HepG2 (cell line): ENCODE measurements around the gene WDR47. TPM values are rescaled to one million over a fixed set of nuclear protein-coding genes. Genes with fewer than 3 reads are reported as not detected.

Experiments
- IKZF4 ChIP-seq: sonication (generic); formaldehyde crosslinking; IDR thresholded peaks from 2 replicates; pipeline ENCODE4 v1.5.1; 2020; ENCODE audit warnings: borderline replicate concordance, mild to moderate bottlenecking, low read depth, missing genetic modification reagents; ENCODE audit errors: not compliant biosample characterization
- KAT7 ChIP-seq: IDR thresholded peaks from 2 replicates; pipeline ENCODE4 v1.6.1; 2018; ENCODE audit warnings: borderline replicate concordance, missing compliant biosample characterization
- KDM5B ChIP-seq: sonication (generic); formaldehyde crosslinking; IDR thresholded peaks from 2 replicates; pipeline ENCODE4 v1.4.0; 2020; ENCODE audit warnings: missing genetic modification reagents, mild to moderate bottlenecking, borderline replicate concordance
- NAIF1 ChIP-seq: sonication (generic); formaldehyde crosslinking; IDR thresholded peaks from 2 replicates; pipeline ENCODE4 v1.5.0; 2020; ENCODE audit warnings: mild to moderate bottlenecking, missing genetic modification reagents, borderline replicate concordance
- SOX6 ChIP-seq, 2 experiments: fragments of 450-650 bp in 1 of 2; sonication (generic) in 1 of 2; formaldehyde crosslinking in 1 of 2; IDR thresholded peaks; 2 replicates each; pipeline versions ENCODE4 v1.4.0 to v1.6.1; 2017 to 2020; ENCODE audit warnings: antibody characterized with exemption in 1 of 2, mild to moderate bottlenecking in 1 of 2, missing genetic modification reagents in 1 of 2
- TCF7 ChIP-seq: sonication (generic); IDR thresholded peaks from 2 replicates; pipeline ENCODE4 v1.6.1; 2016; ENCODE audit warnings: antibody characterized with exemption, low read depth
- THAP7 ChIP-seq: sonication (generic); formaldehyde crosslinking; IDR thresholded peaks from 2 replicates; pipeline ENCODE4 v1.8.1; 2023; ENCODE audit warnings: mild to moderate bottlenecking, missing genetic modification reagents
- ZBTB40 ChIP-seq, 2 experiments: fragments of 450-650 bp in 1 of 2; sonication (generic) in 1 of 2; formaldehyde crosslinking in 1 of 2; IDR thresholded peaks; 2 replicates each; pipeline versions ENCODE4 v1.6.1 to v1.8.0; 2016 to 2022; ENCODE audit warnings: antibody characterized with exemption in 1 of 2, mild to moderate bottlenecking in 1 of 2, missing genetic modification reagents in 1 of 2
- ZFP36L1 ChIP-seq: sonication (generic); formaldehyde crosslinking; IDR thresholded peaks from 2 replicates; pipeline ENCODE4 v1.8.0; 2022; ENCODE audit warnings: mild to moderate bottlenecking, missing genetic modification reagents, moderate library complexity
- ZKSCAN8 ChIP-seq: IDR thresholded peaks from 2 replicates; pipeline ENCODE4 v1.6.1; 2016; ENCODE audit warnings: borderline replicate concordance, missing genetic modification reagents, missing compliant biosample characterization
- ZNF569 ChIP-seq: sonication (generic); formaldehyde crosslinking; IDR thresholded peaks from 2 replicates; pipeline ENCODE4 v1.5.0; 2020; ENCODE audit warnings: mild to moderate bottlenecking, missing genetic modification reagents, moderate library complexity, borderline replicate concordance
- ZNF570 ChIP-seq: sonication (generic); formaldehyde crosslinking; IDR thresholded peaks from 2 replicates; pipeline ENCODE4 v1.4.0; 2020; ENCODE audit warnings: mild to moderate bottlenecking, missing genetic modification reagents, borderline replicate concordance
- ZNF784 ChIP-seq: sonication (generic); formaldehyde crosslinking; IDR thresholded peaks from 2 replicates; pipeline ENCODE4 v1.5.1; 2020; ENCODE audit warnings: missing genetic modification reagents, mild to moderate bottlenecking, borderline replicate concordance
- ZNF878 ChIP-seq: sonication (generic); formaldehyde crosslinking; IDR thresholded peaks from 2 replicates; pipeline ENCODE4 v1.8.1; 2023; ENCODE audit warnings: mild to moderate bottlenecking, missing genetic modification reagents, moderate library complexity
- polyA plus RNA-seq, 8 experiments: library from polyadenylated mRNA; depleted of rRNA in 3 of 8; stranded (reverse) in 7 of 8; unstranded in 1 of 8; fragments of >200 nt; fragmentation: Illumina TruSeq in 4 of 8; extraction: Trizol in 4 of 8; gene quantifications; 2 replicates each; pipeline versions ENCODE4 v1.2.1 to v1.2.3, GENCODE V29; 2011 to 2016; ENCODE audit warnings: low read depth in 4 of 8, missing spikeins in 1 of 8, mixed read lengths in 1 of 8; ENCODE audit not compliant: insufficient read depth in 1 of 8
- total RNA-seq, 5 experiments: library from RNA; depleted of rRNA; stranded (reverse); fragments of >200 nt; fragmentation: Illumina TruSeq; extraction: Trizol; gene quantifications; 2 replicates each; pipeline ENCODE4 v1.2.3, GENCODE V29; 2016; ENCODE audit warnings: low read depth in 1 of 5

WDR47 gene
- total and polyA plus RNA-seq, 2 of the 13 experiments (the other 11 are each of a cell fraction or from before 2014, with no cell fraction given): 4.3 to 5.9 TPM

GRCh38 chr1:109090196-109091077 lies 48.5 kb upstream of the WDR47 start, which contains the start of gene TMEM167B (continued):
- TF ChIP-seq ZBTB40 (IDR thresholded peaks at IDR 0.05) (no peak), ZBTB40 (CRISPR knock-in tag; IDR thresholded peaks at IDR 0.05) (peak; percentile 73; the same call in 1 of the 2 replicates), ZNF570 (CRISPR knock-in tag) (0 out of 2 replicates have a peak, but pooled peaks have one; percentile 76), ZNF569 (CRISPR knock-in tag) (no peak), ZNF878 (CRISPR knock-in tag) (peak; percentile 45; the same call in 1 of the 2 replicates), TCF7 (no peak), ZKSCAN8 (peak; percentile 92), KAT7 (peak; percentile 76; the same call in 1 of the 2 replicates), SOX6 (IDR thresholded peaks at IDR 0.05) (no peak), SOX6 (CRISPR knock-in tag; IDR thresholded peaks at IDR 0.05) (peak; percentile 65), THAP7 (CRISPR knock-in tag) (no peak), KDM5B (CRISPR knock-in tag) (peak; percentile 91; the same call in 1 of the 2 replicates), ZNF784 (CRISPR knock-in tag) (0 out of 2 replicates have a peak, but pooled peaks have one; percentile 61), ZFP36L1 (CRISPR knock-in tag) (no peak), NAIF1 (CRISPR knock-in tag) (peak; percentile 98), IKZF4 (peak; percentile 73)
